Stimulated activated CD8-positive, alpha-beta memory T cell treated with anti-CD3 and anti-CD28 coated beads, Interleukin-15, amount 100 ng/mL, for 4 hours (primary cell): ENCODE measurements around the gene ADAMTS13.

Experiments used
- DNase-seq, 2 donors: peaks; one replicate each; pipeline ENCODE4 v3.0.0-alpha.2; 2020; ENCODE audit warnings: low read depth in 2 of 2

ADAMTS13 gene

DNA sequence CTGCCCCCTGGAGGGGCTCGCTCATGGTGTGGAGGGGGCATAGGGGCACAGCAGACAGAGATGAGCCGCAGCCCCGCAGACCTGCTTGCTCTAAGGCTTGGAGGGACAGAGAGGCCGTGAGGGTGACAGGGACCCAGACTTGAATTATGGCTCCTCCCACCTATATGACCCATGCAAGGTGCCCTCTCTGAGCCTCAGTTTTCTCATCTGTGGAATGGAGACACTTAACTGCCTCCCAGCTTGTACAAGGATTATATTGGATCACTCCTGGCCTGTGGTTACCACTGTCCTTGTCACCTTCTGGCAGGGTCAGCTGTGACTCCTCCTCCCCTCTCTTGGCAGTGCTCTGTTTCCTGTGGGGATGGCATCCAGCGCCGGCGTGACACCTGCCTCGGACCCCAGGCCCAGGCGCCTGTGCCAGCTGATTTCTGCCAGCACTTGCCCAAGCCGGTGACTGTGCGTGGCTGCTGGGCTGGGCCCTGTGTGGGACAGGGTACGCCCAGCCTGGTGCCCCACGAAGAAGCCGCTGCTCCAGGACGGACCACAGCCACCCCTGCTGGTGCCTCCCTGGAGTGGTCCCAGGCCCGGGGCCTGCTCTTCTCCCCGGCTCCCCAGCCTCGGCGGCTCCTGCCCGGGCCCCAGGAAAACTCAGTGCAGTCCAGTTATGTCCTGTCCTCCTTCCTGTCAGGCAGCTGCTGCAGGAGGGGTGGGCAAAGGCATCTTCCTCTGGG is 32.9 kb downstream of the ADAMTS13 start:
- no peak for DNase-seq

DNA sequence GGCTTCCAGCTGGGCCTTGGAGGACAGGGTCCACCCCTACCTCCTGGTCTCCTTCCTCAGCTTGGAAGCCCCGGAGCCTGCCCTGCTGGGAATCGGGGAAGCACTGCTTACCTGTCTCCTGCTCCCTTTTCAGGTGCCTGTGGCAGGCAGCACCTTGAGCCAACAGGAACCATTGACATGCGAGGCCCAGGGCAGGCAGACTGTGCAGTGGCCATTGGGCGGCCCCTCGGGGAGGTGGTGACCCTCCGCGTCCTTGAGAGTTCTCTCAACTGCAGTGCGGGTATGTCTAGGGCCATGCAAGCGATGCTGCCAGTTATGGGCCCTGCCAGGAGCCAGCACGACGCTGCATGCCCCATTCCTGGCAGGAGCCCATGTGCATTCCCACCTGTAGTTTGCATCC is 33.8 kb downstream of the ADAMTS13 start:
- no peak for DNase-seq

DNA sequence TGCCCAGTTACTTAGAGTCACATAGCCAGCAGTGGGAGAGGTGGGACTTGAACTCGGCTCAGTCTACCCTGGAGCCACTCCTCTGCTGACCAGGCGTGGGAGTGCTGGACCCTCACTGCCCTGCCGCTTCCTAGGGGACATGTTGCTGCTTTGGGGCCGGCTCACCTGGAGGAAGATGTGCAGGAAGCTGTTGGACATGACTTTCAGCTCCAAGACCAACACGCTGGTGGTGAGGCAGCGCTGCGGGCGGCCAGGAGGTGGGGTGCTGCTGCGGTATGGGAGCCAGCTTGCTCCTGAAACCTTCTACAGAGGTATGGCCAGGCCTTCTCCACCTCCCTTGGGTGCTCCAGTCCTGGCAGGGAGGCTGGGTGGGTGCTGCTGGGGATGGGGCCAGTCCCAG is 34.2 kb downstream of the ADAMTS13 start:
- no peak for DNase-seq

DNA sequence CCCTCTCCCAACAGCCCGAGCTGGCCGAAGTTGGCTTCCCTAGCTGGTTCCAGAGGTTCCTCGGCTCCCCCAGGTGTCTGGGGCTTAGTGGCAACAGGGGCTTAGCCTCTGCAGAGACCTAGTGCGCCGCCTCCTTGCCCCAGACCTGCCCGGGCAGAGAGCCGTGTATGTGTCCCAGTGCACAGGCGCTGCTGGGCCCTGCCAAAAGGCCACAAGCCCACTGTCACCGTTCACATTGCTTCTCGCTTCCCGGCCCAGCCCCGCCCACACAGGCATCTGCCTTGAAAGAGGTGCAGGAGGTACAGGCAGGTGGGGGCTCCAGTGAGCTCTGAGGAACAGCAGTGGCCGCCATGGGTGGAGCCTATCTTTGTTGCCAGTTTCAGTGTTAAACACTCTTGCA is 35.1 kb downstream of the ADAMTS13 start:
- DNase-seq: no peak

DNA sequence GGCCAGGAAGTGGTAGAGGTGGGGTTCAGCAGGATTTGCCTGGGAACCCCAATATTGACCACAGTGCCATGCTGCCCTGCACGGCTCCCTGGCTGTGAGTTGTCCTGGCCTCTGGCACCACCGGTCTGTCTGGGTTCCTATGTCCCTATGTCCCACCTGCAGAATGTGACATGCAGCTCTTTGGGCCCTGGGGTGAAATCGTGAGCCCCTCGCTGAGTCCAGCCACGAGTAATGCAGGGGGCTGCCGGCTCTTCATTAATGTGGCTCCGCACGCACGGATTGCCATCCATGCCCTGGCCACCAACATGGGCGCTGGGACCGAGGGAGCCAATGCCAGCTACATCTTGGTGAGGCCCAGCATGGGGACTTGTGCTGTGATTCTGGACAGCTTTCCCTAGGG is 35.6 kb downstream of the ADAMTS13 start:
- no peak for DNase-seq

DNA sequence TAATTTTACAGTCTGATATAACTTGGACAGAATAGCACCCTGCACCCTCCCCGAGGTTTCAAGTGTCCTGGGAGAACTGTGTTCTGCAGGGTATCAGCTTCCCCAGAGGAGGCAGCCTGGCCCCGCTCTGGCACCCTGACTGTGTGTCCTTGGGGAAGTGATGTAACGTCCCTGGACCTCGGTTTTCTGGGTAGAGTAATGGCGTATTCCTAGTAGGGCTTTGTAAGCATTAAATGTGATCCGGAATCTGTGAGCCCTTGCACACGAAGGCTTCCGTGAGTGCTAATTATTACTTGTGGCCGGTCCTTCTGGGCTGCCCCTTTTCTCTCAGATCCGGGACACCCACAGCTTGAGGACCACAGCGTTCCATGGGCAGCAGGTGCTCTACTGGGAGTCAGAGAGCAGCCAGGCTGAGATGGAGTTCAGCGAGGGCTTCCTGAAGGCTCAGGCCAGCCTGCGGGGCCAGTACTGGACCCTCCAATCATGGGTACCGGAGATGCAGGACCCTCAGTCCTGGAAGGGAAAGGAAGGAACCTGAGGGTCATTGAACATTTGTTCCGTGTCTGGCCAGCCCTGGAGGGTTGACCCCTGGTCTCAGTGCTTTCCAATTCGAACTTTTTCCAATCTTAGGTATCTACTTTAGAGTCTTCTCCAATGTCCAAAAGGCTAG is 36.6 kb downstream of the ADAMTS13 start:
- no peak for DNase-seq

DNA sequence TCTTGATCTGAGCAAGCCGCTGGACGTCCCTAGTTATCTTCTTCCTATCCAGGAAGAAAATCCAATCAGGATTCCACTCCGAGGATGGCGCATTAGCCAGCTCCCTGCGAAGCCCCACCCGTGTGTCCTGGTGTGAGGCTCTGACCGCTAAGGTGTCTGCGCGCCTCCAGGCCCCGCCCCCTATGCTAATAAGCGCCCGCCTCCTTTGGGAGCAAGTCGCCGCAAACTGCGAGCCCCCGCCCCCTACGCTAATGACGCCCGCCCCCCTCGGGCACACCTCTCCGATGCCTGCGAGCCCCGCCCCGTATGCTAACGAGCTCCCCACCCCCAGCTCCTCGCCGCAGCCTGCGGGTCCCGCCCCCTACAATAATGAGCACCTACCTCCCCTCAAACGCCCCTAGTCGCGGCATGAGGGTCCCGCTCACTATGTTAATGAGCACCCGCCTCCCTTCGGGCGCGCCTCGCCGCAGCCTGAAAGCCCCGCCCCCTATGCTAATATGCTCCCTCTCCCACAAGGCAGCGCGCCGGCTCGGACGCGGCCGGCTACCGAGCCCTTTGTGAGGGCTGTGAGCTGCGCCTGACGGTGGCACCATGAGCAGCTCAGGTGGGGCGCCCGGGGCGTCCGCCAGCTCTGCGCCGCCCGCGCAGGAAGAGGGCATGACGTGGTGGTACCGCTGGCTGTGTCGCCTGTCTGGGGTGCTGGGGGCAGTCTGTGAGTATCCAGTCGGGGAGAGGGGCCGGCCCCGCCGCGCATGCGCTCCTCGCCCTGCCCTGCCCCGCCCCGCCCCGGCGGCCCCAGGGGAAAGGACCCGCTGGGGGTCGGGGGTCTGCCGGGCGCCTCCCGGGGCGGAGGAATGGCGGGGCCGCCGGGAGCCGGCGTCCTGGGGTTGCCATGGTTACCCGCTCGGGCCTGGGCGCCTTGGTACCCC is 37.6 kb downstream of the ADAMTS13 start, which contains the start of gene CACFD1:
TSS of gene CACFD1 (plus strand) at position 503 of the 929 bp plus-strand sequence. CDS start at position 592, 89 bp downstream.
- DNase-seq: peak; percentile 79 to 86

DNA sequence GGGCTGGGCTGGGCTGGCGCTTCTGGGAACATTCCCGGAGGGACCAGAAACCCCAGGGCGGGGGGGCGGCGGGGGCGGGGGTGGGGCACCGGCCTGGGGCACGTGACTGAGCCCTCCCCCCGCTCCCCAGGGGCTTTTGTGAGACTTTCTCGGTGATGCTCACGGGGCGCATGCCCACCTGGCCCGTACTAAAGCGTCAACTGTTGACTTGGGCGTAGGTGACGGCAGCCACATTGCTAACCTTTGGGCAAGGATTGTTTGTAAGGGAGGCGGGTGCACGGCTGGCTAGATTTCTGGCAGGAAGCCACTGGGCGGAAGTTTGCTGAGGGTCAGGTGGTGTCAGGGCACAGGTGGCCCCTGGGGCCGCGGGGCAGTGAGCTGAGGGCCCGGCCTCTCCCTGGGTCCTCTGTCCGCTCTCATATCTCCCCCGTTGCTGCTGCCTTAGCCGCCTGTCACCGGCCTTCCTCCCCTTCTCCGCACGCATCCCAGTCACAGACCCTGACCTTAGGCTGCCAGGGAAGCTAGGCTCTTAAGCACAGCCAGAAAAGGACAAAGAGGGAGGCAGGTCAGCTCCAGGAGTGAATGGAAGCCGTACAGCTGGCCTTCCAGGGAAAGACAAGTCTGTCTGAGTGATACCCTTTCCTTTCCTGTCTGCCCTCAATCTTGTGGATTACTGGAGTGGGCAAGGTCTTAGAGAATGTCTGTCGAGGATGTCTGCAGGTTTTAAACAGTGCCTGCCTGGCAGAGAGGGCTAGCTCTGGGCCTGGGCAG is 38.4 kb downstream of the ADAMTS13 start:
- no peak for DNase-seq

DNA sequence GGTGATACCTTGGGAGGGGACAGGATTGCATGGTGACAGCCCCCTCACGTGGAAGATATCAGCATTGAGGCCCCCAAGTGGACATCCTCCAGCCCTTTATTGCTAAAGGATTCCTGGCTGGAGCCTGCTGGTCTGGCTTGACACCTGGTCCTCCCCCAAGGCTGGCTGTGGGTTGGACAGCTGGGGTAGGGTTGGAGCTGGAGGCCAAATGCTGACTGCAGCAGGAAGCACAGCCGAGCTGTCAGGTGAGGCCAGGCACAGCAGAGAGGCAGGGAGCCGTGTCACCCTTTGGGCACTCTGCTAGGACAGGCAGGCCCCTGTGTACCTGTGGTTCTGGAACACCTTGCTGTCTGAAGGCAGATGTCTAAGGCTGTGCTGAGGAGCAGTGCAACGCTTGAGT is 39.8 kb downstream of the ADAMTS13 start:
- no peak for DNase-seq

DNA sequence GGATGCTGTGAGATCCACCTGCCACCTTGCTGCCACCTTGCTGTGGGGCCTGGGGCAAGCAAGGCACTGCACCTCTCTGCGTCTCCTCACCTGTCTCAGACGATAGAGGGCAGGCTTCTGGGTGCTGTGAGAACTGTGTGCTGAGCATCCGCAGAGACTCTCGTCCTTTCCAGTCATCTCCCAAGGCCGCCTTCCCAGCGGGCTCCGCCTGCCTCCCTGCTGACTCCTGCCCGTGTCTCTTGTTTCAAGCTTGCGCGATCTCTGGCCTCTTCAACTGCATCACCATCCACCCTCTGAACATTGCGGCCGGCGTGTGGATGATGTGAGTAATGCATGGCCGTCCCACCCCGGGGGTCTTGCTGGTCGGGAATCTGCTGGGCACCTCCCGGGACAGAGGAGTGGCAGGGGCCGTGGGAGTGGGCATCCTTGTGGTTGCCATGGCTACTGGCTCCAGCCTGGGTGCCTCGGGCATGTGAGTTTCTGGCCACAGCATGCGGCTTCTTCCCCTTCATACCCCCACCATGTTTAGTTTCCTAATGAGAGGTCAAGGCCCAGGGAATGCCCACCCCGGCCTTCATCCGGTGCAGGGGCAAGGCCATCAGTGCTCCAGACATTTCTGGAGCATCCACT is 41.2 kb downstream of the ADAMTS13 start:
- DNase-seq: no peak

DNA sequence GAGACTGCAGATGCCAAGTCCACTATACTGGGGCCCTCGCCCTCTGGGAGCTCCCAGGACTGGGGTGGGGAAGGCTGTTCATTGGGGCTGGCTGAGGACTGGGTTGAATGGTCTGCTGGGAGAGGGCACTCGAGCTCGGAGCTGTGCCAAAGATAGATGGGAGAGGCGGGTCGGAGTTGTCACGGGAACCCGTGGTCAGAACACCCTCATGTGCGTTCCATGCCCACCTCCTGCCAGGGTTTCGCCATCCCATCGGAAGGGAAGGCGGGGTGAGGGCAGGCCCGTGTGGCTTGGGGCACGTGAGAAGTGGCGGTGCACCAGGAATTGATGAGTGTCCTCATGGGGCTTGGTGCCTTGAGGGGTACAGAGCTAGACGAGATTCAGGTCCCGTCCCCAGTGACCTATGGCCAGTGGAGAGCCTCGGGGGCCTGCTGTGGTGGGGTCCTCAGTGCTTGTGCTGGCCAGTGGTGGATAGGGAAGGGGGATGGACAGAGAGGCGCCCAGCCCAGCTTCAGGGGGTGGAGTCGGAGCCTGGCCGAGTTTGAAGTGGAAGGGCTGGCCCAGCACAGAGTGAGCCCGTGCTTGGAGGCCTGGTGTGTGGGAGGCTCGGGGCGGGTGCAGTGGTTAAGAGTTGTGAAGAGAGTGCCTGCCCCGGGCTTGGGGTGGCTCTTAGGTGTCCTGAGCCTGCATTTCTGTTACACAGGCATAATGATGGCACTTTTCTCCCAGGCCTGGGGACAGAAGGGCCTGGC is 41.9 kb downstream of the ADAMTS13 start:
- DNase-seq: no peak

DNA sequence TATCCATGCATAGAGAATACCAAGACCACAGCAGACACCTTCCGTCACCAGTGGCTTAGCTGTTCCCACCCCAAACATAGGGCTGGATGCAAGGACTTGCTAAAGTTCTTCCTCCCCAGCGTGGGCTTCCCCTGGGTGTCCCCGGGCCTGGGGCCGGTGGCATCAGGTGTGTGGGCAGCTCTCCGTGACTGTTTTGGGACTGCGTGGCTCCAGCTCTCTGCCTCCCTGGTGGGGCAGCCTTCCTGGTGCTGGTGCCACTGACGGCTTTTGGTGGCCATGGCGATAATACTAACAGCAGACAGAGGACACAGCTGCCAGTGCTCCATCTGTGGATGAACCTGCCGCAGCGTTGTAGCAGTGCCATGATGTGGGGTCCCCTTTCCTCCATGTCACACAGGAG is 42.5 kb downstream of the ADAMTS13 start:
- DNase-seq: no peak

DNA sequence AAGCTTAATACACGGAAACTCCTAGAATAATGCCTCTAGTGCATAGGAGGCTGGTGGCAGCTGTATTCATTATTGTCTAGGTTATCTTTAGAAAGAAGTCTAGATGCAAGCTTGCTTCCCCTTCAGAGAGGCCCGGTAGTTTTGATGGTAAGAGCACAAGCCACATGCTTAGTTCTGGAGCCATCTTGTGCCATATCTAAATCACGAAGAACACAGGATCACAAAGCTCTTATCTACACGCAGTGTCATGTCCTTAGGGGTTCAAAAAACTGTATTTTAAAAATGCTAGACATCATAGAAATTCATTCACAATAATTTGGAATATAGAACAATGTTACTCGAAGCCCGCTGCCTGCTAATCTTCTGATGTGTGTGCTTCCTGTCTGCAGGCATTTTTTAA is 43.8 kb downstream of the ADAMTS13 start:
- DNase-seq: no peak

DNA sequence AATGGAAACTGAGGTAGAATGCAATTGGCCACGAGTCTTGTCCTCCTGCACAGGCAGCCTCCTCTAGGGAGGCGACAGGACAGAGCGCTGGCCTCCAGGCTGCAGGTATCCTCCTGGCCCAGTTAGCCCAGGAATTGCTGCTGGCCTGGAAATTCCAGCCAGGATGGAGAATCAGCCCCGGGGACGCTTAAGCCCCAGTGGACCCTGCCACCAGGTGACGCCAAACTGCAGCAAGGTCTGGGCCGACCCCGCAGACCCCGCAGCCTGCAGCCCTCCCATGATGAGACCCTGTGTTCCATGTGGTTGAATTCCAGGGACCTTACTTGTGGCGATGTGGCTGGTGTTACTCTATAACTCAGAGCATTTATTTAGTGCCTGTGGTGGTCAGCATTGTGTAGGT is 44.9 kb downstream of the ADAMTS13 start:
- no peak for DNase-seq

DNA sequence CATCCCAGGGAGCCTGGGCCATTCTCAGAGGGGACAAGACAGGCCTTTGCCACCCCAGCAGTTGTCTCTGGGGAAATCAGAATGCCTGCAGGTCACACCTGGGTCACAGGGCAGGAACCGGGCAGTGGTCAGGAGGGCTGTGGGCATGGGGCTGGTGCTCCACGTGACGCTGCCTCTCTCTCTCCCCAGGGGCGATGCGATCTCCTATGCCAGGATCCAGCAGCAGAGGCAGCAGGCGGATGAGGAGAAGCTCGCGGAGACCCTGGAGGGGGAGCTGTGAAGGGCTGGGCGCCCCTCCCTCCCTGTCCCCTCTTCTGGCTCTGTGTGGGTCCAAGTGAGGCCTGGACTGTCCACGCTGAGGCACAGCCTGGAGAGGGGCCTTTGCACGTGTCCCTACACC is 46.2 kb downstream of the ADAMTS13 start:
- no peak for DNase-seq

DNA sequence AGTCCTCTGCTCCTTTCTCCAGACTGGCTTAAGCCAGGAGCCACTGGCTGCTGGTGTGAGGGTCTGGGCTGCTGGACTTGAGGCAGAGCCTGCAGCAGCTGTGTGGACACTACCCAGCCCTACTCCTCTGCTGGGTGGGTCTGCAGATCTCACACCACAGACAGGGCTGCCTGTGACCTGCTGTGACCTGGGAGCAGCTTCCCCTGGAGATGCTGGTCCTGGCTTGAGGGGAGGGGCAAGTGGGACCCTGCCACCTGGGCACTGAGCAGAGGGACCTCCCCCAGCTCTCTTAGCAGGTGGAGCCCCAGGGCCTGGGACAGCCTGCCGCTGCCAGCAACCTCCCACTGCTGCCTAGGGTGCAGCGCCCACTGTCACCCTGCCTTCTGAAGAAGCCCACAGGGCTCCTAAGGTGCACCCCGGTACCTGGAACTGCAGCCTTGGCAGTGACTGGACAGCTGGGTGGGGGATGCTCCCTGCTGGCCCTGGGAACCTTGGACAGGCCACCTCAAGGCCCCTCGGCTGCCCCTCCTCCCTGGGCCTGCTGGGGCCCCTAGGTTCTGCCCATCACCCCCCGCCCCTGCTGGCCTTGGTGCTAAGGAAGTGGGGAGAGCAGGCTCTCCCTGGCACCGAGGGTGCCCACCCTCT is 46.7 kb downstream of the ADAMTS13 start:
- DNase-seq: no peak

DNA sequence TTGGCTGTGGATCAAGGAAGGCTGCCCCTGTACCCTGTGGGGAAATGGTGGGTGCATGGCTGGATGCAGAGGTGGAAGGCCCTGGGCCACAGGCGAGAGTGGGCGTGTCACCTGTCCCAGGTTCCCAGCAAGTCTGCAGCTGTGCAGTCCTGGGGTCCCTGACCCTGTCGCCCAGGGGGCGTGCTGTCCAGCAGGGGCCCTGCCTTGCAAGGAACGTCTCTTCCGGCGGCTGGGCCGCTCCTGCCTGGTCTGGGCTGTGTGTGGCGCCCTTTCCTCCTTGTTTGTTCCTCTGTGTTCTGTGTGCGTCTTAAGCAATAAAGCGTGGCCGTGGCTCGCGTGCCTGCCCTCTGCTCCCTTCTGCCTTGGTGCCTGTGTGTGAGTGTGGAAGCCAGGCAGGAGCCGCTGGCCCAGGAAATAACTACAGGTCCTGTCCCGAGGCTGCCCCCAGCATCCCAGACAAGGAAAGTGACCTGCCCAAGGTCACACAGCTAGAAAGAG is 48.3 kb downstream of the ADAMTS13 start:
- no peak for DNase-seq

DNA sequence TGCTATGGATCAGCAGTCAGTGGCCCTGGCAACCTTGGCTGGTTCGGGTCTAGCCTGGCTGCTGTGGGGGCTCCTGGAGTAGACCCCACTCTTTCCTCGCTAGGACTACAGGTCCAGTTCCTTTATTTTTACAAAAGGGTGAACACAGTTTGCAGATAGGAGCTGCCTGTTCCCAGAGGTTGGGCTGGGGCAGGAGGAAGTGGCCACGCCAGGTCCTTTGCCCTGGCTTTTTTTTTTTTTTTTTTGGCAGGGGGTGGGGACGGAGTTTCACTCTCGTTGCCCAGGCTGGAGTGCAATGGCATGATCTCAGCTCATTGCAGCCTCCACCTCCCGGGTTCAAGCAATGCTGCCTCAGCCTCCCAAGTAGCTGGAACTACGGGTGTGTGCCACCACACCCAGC is 48.8 kb downstream of the ADAMTS13 start:
- DNase-seq: no peak

DNA sequence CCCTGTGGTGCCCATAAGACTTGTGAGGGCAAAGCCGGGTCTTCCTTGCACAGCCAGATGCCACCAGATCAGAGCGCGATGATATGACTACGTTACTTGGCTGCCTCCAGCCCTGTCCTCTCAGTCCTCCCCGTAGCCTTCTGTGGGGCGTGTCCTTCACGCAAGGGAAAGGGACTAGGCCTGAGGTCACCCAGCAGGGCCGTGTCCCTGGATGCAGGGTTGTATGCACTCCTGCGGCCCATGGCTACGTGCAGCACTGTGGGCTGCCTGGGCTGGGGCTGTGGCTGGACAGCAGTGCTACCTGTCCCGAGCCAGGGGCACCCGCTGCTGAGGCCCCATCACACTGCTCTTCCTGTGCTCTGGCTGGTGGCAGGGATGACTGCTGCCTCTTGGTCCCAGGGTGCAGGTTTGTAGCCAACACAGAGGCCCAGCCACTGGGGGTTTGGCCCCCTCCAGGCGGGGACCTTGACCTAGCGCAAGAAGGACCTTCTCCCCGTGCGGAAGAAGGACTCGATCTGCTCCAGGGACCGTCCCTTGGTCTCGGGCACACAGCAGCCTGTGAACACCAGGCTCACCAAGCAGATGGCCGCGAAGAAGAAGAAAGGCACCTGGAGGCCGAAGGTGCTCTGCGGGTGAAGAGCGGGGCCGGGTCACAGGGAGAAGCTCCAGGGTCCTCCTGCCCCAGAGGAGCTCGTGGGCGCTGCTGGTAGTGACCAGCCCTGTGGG is 49.5 kb downstream of the ADAMTS13 start:
- DNase-seq: no peak
